GM10847 (cell line): ENCODE data around the gene LARP6.

Experiments
- POLR2A ChIP-seq: IDR thresholded peaks from 2 replicates; pipeline ENCODE4 v1.6.1; 2011; ENCODE audit not compliant: insufficient read length; ENCODE audit errors: extremely low read depth

Gene LARP6

GRCh38 chr15:70863450-70864218, 9.7 kb upstream of the LARP6 start:
- no peak for TF ChIP-seq POLR2A

- TF ChIP-seq POLR2A, result no peak
Observed at GRCh38 chr15:70859998-70860397, 6.0 kb upstream of the LARP6 start.

DNA sequence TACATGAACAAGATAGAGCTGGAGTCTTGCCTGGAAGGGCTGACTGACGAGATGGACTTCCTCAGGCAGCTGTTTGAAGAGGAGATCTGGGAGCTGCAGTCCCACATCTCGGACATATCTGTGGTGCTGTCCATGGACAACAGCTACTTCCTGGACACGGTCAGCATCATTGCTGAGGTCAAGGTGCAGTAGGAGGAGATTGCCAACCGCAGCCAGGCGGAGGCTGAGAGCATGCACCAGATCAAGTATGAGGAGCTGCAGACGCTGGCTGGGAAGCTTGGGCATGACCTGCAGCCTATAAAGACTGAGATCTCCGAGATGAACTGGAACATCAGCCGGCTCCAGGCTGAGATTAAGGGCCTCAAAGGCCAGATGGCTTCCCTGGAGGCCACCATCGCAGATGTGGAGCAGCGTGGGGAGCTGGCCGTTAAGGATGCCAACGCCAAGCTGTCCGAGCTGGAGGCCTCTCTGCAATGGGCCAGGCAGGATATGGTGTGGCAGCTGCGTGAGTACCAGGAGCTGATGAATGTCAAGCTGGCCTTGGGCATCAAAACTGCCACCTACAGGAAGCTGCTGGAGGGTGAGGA, 5.5 kb upstream of the LARP6 start:
- no peak for TF ChIP-seq POLR2A

- TF ChIP-seq POLR2A, result no peak
Observed at GRCh38 chr15:70857562-70858285, 3.8 kb upstream of the LARP6 start.

DNA sequence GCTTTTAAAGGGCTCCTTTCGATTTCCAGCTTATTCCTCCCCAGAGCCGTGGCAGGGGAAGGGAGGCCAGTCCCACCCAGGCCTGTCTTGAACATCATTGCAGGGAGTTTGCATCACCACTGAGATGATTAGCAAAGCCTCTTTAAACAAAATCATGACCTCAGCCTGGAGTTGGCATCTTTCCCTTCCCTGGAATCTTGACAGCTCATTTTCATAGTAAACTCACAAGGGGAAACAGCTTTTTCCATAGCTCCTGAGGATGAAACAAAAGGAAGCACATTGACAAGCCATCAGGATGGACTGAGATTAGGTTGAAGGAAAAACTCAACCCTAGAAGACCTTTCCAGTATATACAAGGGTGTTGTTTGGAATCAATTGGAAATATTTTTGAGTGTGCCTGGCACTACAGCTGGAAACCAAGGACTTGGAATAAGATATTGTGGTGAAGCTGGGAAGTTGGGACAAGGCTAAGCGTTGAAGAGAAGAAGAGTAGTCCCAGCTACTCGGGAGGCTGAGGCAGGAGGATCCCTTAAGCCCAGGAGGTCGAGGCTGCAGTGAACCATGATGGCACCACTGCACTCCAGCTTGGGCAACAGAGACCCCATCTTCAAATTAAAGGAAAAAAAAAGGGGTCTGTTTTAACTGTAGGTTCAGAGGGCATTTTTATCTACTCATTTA, 3.1 kb upstream of the LARP6 start:
- TF ChIP-seq POLR2A, result no peak

DNA sequence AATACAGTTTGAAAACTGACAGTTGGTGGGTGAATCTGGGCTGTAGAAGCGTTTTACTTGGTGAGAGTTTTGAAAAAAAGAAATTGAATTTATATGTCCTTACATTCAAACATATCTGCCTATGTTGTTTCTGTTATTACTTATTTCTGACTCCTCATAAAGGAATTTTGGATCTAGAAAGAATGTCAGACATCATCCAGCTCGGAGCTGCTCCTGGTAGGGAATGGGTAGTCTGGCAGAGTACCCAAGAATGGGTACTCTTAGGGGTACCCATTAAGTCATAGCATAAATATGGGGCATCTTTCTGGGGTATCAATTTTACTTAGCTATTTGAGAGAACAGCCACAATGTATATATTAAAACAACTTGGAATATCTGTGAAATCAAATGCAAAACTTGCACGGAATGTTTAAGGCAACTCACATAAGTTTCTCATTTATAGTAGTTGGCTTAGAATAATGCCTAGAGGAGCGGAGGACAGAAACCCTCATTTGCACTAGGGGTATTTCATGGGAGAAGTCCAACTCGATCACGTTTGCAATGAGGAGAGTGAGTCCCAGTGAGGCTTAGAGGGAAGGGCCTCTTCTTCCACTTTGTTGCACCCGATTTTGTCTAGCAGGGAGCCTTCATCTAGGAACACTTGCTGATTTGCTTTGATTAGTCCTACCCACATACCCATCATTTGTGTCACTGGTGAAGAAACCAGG, 2.4 kb upstream of the LARP6 start:
- TF ChIP-seq POLR2A, result no peak

- TF ChIP-seq POLR2A, result no peak
Observed at GRCh38 chr15:70855764-70856163, 1.8 kb upstream of the LARP6 start.

GRCh38 chr15:70854666-70854976, 664 bp upstream of the LARP6 start:
- TF ChIP-seq POLR2A, result no peak

- TF ChIP-seq POLR2A, result no peak
Observed at GRCh38 chr15:70853318-70853972, 512 bp downstream of the LARP6 start.

DNA sequence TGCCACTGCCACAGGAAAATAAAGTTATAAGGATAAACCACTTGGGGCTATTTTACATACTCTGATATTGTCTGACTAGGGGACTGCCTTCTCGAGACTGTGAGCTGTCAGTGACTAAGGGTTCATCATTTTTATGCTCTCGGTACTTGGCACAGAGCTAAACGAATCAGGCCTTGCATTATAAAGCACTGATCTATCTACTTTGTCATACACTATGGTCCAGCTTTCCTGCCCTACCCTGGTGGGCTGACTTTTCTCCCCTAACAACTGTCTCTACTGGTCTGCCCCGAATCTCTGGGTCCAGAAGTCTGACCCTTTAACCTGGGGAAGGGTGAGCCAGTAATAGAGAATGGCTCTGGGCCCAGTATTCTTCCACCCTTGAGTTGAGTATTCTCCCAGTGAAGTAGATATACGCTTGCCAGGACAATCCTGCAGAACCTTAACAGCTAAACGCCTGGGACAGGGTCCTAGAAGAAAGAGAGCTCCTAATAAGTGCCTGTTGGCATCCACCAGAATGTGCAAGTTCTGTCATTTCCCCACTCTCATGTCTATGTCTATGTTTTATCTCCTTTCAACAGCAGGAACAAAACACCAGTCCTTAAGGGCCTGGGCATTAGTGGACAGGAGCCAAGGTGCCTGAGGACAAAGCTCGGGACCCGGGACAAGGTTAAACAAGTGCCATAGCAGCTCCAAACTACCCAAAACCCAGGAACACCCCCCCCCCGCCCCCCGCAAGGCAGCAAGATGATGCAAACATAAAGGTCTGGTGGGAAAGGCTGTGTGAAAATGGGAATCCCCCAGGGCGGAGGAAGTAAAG, 1.2 kb downstream of the LARP6 start:
- no peak for TF ChIP-seq POLR2A

DNA sequence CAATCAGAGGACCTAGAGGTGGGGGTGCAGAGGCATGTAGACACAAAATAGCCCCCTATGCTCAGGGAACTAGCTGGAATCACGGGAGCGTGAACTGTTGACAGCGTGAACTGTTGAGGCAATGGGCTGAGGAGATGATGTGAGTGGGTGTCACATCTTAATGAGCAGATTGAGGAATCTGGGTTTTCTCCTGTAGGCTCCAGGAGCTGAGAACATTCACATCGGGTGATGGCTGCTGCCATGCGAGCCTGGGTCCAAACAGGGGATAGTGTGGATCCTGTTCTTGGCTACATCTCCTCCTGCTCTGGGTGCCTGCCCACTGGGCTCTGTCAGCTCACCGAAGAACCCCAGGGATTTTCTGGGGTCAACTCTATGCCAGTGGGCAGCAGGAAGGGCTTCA, 2.1 kb downstream of the LARP6 start:
- TF ChIP-seq POLR2A, result no peak

DNA sequence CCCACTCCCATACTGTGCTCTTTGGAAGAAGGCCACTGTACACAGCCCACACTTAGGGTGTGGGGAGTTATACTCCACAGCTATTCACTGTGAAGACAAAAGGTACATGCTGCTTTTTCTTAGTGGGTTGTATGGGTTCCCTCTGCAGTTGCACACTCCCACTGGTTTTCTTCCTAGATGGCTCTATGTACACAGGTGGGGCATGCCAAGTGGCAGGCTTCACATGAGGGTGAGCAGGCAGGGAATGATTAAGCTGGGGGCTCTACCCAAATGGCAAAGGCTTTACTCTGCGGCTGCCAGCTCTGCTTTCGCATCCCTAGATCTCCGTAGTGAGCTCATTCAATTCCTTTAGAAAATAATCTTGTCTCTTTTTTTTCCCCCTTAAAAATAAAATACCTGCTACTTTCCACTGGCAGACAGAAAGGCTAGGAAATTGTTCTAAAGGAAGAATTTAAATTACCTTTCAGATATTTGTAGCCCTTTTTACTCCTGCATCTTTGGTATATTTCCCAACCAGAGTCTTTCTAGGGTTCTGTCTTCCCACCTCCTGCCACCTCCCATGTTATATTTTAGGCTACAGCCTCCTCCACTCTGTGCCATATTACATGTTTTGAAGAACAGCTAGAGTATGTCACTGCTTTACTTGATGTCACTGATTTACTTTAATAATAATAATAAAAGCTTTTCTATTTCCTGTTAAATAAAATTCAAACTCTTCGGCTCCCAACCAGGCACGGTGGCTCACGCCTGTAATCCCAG, 8.2 kb downstream of the LARP6 start:
- TF ChIP-seq POLR2A, result no peak

- TF ChIP-seq POLR2A, result no peak
Observed at GRCh38 chr15:70837476-70837875, 16.5 kb downstream of the LARP6 start.

GRCh38 chr15:70835841-70836240, 18.1 kb downstream of the LARP6 start:
- no peak for TF ChIP-seq POLR2A

DNA sequence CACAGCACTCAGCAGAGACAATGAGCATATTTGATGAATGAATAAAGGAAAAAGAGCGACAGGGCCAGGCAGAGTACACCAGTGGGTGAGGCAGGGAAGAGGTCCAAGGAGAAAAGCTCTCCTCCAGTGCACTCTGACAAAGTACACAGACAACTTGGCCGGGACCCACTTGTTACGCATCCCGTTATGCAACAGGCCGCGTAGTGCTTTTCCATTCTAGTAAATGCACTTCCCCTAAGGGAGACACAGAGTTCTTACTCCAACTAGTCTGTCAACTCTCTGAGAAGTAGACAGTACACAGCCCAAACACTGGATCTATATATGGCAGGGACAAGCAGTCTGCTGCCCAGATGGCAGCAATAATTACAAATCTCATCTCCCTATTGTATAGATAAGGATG, 18.5 kb downstream of the LARP6 start:
- no peak for TF ChIP-seq POLR2A
